Calu3 (cell line): ENCODE data around the gene ZNF646. TPM values are rescaled to one million over a fixed set of nuclear protein-coding genes. Genes with fewer than 3 reads are reported as not detected.

ENCODE experiments used
- BruUV-seq: library from RNA; stranded (reverse); fragments of 400-500 nt; replicated peaks from 2 replicates; lab custom pipeline; 2021; lab: Mats Ljungman, UMichigan
- CTCF ChIA-PET: fragments of 300-600 bp; sonication (Branson Sonifier 250); formaldehyde crosslinking; loops from one replicate; lab custom pipeline; 2022; ENCODE audit warnings: antibody characterized with exemption; lab: Charles Lee
- DNase-seq: peaks from one replicate; pipeline ENCODE4 v3.0.0; 2022
- H3K27ac Mint-ChIP-seq: one replicate; pipeline ENCODE4 v1.8.0; 2022; ENCODE audit warnings: mixed read lengths; ENCODE audit not compliant: unreplicated experiment
- H3K27me3 Mint-ChIP-seq: one replicate; pipeline ENCODE4 v1.8.0; 2022; ENCODE audit warnings: mixed read lengths; ENCODE audit not compliant: unreplicated experiment
- H3K36me3 Mint-ChIP-seq: one replicate; pipeline ENCODE4 v1.8.0; 2022; ENCODE audit warnings: mild to moderate bottlenecking, moderate library complexity, mixed read lengths; ENCODE audit not compliant: insufficient read depth, unreplicated experiment
- H3K4me1 Mint-ChIP-seq: one replicate; pipeline ENCODE4 v1.8.0; 2022; ENCODE audit warnings: mild to moderate bottlenecking, low read depth, mixed read lengths; ENCODE audit not compliant: unreplicated experiment
- H3K4me3 Mint-ChIP-seq: one replicate; pipeline ENCODE4 v1.8.0; 2022; ENCODE audit warnings: mild to moderate bottlenecking, low read depth, moderate library complexity, mixed read lengths; ENCODE audit not compliant: unreplicated experiment
- H3K9me3 Mint-ChIP-seq: one replicate; pipeline ENCODE4 v1.8.0; 2022; ENCODE audit warnings: low read depth, mixed read lengths; ENCODE audit not compliant: unreplicated experiment
- CTCF ChIP-seq: fragments of 200-600 bp; IDR thresholded peaks from one replicate; pipeline ENCODE4 v1.8.0; 2022; ENCODE audit warnings: antibody characterized with exemption; ENCODE audit not compliant: unreplicated experiment
- intact Hi-C: fragments of 100-400 bp; cut with micrococcal nuclease; formaldehyde crosslinking; loops from one replicate; pipeline ENCODE4 v1.10.0; 2022; ENCODE audit not compliant: unreplicated experiment
- total RNA-seq: library from RNA; stranded (reverse); gene quantifications from 2 replicates; pipeline ENCODE4 v1.2.3, GENCODE V29; 2022

The ZNF646 gene
- total RNA-seq, 1 experiment from 2014 or later = 34.9 TPM

- no peaks in the 10 kb centered on the region for H3K27me3 Mint-ChIP-seq
- no peak for TF ChIP-seq CTCF
- peaks cover 4% of the 10 kb centered on the region for H3K4me1 Mint-ChIP-seq
- H3K9me3 Mint-ChIP-seq = peaks cover under 1% of the 10 kb centered on the region
- CTCF ChIA-PET = no interaction called here
- H3K36me3 Mint-ChIP-seq = peaks cover 41% of the 10 kb centered on the region
- DNase-seq = no peak
- intact Hi-C loops = no loop called here
- no TSS peak for BruUV-seq
- peak overlapping the region; percentile 19 for H3K27ac Mint-ChIP-seq
- H3K4me3 Mint-ChIP-seq = no peak overlapping the region
These were observed 16.3 kb downstream of the ZNF646 start for GRCh38 chr16:31090540-31090939.

DNA sequence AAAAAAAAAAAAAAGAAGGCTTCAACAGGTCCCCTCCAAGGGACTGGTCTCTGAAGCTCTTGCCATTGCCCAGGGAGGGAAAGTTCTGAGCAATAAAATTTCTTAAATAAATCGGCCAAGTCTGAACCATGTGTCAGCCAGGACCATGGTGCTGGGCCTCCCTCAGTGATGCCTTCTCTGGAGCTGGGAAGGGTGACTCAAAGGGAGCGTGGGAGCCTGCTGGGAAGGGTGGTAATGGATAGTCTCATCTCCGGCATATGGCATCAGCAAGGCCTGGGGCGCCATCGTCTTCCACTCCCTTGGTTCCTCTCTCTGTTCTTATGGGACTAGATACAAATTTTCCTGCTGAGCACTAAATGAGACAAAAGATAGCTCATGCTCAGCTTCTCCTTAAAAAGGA is 18.1 kb downstream of the ZNF646 start:
- Mint-ChIP-seq H3K4me3 (no peak overlapping the region), H3K27me3 (no peaks in the 10 kb centered on the region), H3K4me1 (peaks cover 12% of the 10 kb centered on the region), H3K36me3 (peaks cover 46% of the 10 kb centered on the region), H3K27ac (no peak overlapping the region), H3K9me3 (peaks cover 3% of the 10 kb centered on the region)
- TSS peak; percentile 40 for BruUV-seq
- CTCF ChIA-PET = interaction anchor here (0.6 to 2.7 kb wide), 4 partner anchors 9 to 50 kb away, joined by 3 to 16 read pairs (median 9); partner anchors contain the start of gene PRSS8
- no peak for TF ChIP-seq CTCF
- DNase-seq = no peak
- intact Hi-C loops = no loop called here

- Mint-ChIP-seq H3K27me3 (no peaks in the 10 kb centered on the region), H3K9me3 (peaks cover 3% of the 10 kb centered on the region), H3K4me3 (peak overlapping the region; percentile 89), H3K36me3 (peaks cover 46% of the 10 kb centered on the region), H3K4me1 (peaks cover 12% of the 10 kb centered on the region), H3K27ac (no peak overlapping the region)
- BruUV-seq = no TSS peak
- CTCF ChIA-PET = interaction anchor here (0.6 to 2.7 kb wide), 5 partner anchors 24 to 340 kb away, joined by 3 to 16 read pairs (median 11); partner anchors contain the start of genes HSD3B7, KAT8 and PRSS8
- TF ChIP-seq CTCF = no peak
- intact Hi-C loops = no loop called here
- peak; percentile 30 for DNase-seq
These were observed 19.0 kb downstream of the ZNF646 start for GRCh38 chr16:31093132-31093703.

DNA sequence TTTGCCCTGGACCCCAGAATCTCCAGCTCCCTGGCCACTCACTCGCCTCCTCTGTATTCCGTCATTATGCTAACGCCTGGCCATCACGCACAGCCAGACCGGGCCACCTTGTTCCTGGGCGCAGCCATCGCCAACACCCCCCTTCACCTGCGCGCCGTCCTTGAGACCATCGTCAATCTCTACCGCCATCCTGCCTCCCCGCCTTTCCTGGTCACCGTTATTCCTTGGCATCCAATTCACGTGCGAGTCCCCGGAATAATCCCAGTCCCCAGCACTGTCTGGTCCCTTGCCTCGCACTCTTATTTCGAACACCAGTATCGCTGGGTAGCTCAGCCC is 19.8 kb downstream of the ZNF646 start:
- Mint-ChIP-seq H3K27ac (peak overlapping the region; percentile 82), H3K9me3 (peaks cover 3% of the 10 kb centered on the region), H3K4me3 (peak overlapping the region; percentile 89), H3K36me3 (peaks cover 43% of the 10 kb centered on the region), H3K4me1 (peaks cover 12% of the 10 kb centered on the region), H3K27me3 (no peaks in the 10 kb centered on the region)
- CTCF ChIA-PET = interaction anchor here (0.6 to 2.7 kb wide), 4 partner anchors 23 to 109 kb away, joined by 11 to 16 read pairs (median 11); partner anchors contain the start of genes HSD3B7, KAT8 and STX4
- peak; percentile 27 for DNase-seq
- no peak for TF ChIP-seq CTCF
- intact Hi-C loops = loop anchor here (1.0 to 2.0 kb wide), 2 partner anchors 19 to 109 kb away; partner anchors contain the start of genes HSD3B7, ZNF646 and ZNF668
- TSS peak; percentile 30 for BruUV-seq
